Esophagus squamous epithelium (tissue), 4 donors: ENCODE data around the gene GRPEL1.

ENCODE experiments used
- CTCF ChIP-seq, 6 experiments: fragments of 450-650 bp in 4 of 6; fragments of 200-600 bp in 2 of 6; sonication (generic) in 2 of 6; IDR thresholded peaks; one replicate each; pipeline ENCODE4 v1.5.1; 2016 to 2019; ENCODE audit warnings: antibody characterized with exemption in 6 of 6, mild to moderate bottlenecking in 4 of 6, moderate library complexity in 4 of 6
- POLR2A ChIP-seq, 4 donors: fragments of 450-650 bp; IDR thresholded peaks; one replicate each; pipeline ENCODE4 v1.6.1; 2017; ENCODE audit warnings: antibody characterized with exemption in 4 of 4, mild to moderate bottlenecking in 4 of 4, moderate library complexity in 3 of 4

DNA sequence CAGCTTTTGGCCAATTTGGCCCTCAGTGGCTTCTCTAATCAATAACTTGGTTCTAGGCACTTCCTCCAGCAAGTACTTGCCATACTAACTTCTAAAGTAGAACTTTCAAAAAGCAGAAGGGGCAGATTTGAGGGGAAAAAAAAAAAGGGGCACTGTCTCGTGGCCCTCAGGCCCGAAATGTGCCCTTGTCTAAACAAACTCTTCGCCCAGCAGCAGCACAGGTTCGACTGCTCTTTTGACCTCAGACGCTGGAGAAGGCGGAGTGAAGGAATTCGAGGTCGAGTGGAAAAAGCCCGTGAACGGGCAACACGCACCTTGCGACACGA is 775 bp downstream of the GRPEL1 start:
- no peak for TF ChIP-seq CTCF (IDR thresholded peaks at IDR 0.05)
- TF ChIP-seq POLR2A (IDR thresholded peaks at IDR 0.05): no peak
